GM15510 (cell line): ENCODE data around the gene KCNMA1.

Source experiments
- POLR2A ChIP-seq: IDR thresholded peaks from 3 replicates; pipeline ENCODE4 v1.6.1; 2011; ENCODE audit warnings: borderline replicate concordance; ENCODE audit not compliant: insufficient read length; ENCODE audit errors: extremely low read depth

Gene KCNMA1

GRCh38 chr10:77396290-77396689 is 241.3 kb downstream of the KCNMA1 start:
- no peak for TF ChIP-seq POLR2A

- TF ChIP-seq POLR2A, result no peak
These were observed 243.6 kb downstream of the KCNMA1 start for GRCh38 chr10:77393821-77394501.

- TF ChIP-seq POLR2A, result no peak
These were observed 244.2 kb downstream of the KCNMA1 start for GRCh38 chr10:77393411-77393810.

- TF ChIP-seq POLR2A, result no peak
These were observed 244.8 kb downstream of the KCNMA1 start for GRCh38 chr10:77392851-77393250.

- no peak for TF ChIP-seq POLR2A
These were observed 245.3 kb downstream of the KCNMA1 start for GRCh38 chr10:77392236-77392721.

- TF ChIP-seq POLR2A, result no peak
These were observed 245.9 kb downstream of the KCNMA1 start for GRCh38 chr10:77391605-77392235.

- TF ChIP-seq POLR2A, result no peak
These were observed 247.1 kb downstream of the KCNMA1 start for GRCh38 chr10:77390481-77390891.

- TF ChIP-seq POLR2A, result no peak
These were observed 249.0 kb downstream of the KCNMA1 start for GRCh38 chr10:77388571-77389100.

- TF ChIP-seq POLR2A, result no peak
These were observed 250.4 kb downstream of the KCNMA1 start for GRCh38 chr10:77387247-77387646.

- no peak for TF ChIP-seq POLR2A
These were observed 250.8 kb downstream of the KCNMA1 start for GRCh38 chr10:77386838-77387237.

- TF ChIP-seq POLR2A, result no peak
These were observed 251.2 kb downstream of the KCNMA1 start for GRCh38 chr10:77386365-77386764.

GRCh38 chr10:77385315-77385714 is 252.3 kb downstream of the KCNMA1 start:
- TF ChIP-seq POLR2A, result no peak

- TF ChIP-seq POLR2A, result no peak
These were observed 253.6 kb downstream of the KCNMA1 start for GRCh38 chr10:77383861-77384553.

- no peak for TF ChIP-seq POLR2A
These were observed 255.9 kb downstream of the KCNMA1 start for GRCh38 chr10:77381750-77382149.

GRCh38 chr10:77380723-77381122 is 256.9 kb downstream of the KCNMA1 start:
- no peak for TF ChIP-seq POLR2A

GRCh38 chr10:77380191-77380590 is 257.4 kb downstream of the KCNMA1 start:
- TF ChIP-seq POLR2A, result no peak
